ENCODE data around the gene C1QTNF3.
"Not testable (repeated sequence)": the region's sequence is repeated elsewhere in the genome, so short reads cannot be mapped to it uniquely, and the experiment has no call there.

The C1QTNF3 gene

DNA sequence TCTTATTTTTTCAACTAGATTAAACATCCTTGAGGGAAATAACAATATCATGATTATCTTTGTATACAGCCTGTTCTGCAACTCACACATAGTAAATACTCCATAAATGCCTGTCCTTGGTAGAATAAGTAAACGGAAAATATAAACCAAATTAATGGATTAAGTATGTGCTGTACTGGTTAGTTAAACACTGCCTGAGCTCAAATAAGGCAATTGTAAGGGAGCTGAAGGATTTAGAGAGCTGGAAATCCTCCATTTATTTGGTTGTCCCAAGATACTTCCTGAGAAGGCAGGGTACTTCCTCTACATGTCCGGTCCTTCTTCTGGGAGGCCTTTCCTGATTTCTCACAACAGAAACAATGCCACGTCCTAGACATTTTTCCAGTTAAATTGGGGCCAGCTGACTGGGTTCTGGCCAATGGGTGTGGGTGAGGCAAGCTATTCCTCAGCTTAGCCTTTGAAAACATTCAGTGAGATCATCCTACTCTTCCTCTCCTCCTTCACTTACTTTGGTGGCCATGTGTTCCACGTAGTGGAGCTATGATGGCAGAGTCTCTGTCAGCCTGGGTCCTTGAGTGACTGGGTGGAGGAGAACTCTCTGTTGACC lies 8.5 kb upstream of the C1QTNF3 start:
- no peak for DNase-seq (ENCODE audit: low read depth in 2 of 2)

DNA sequence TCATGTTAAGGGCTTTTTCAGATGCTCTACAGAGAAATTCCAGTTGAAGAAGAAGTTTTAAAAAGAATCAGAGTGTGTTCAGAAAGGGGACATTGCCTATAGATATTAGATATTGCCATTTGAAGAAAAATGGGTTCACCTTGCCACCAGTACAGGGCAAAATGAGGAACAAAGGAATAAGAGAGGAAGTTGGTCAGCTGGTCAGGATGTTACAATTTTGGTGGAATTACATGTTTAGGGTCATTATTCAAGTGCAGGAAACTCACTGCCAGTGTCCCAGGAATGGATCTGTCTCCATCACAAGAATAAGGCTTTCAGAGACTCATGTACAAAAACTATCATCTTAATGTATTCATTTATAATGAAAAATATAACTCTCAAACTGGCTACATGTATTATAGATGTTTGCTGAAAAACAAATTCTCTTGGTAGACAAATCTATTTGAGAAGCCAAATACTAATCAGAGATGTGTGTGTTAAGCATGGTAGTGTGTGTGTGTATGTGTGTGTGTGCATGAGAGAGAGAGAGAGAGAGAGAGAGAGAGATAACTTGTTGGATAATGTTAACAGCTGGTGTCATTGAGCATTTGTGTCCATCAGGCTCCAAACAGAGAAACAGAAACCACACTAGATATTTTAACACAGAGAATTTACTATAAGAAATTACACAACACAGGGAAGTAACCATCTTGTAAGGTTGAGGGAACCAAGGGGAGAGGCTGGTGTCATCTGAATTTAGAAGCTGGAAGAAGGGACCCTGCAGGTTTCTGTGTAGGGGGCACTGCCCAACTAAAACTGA lies 5.0 kb upstream of the C1QTNF3 start:
- no peak for DNase-seq (ENCODE audit: low read depth in 2 of 2)

DNA sequence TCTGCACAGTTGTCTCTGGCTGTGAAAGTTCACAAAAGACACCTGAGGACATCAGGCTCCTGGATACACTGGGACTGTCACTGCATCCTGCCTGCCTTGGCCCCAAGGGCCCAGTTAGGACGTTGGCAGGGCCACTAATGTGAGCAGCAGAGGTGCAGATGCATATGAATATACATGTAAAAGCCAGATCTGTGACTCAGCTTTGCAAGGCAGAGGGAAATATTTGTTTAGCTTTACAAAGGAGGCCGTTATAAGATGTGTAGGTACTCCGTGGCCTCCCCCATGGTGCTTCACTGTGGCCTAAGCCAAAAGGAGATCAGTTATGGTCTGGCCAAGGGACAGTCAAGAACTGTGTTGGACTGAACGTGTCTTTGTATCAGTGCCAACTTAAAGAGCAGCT lies 4.1 kb upstream of the C1QTNF3 start:
- DNase-seq (ENCODE audit: low read depth in 2 of 2) = no peak

DNA sequence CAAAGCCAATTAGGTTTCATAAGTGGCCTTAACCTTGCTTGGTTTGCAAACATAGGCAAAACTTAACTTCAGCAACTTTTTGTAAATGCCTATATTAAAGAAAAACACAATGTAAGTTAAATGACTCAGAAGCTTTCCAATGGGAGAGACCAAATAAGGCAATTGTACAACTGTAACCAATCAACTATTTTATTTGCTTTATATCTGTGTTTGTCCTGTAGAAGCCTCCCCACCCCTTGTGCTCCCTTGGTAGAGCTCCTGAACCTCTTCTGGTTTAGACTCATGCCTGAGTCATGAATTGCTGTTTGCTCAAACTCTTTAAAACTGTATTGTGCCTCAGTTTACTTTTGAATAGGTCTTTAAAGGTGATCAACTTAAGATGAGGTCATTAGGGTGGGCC lies 3.0 kb upstream of the C1QTNF3 start:
- DNase-seq (ENCODE audit: low read depth in 2 of 2) = peak; percentile 36 to 42

DNA sequence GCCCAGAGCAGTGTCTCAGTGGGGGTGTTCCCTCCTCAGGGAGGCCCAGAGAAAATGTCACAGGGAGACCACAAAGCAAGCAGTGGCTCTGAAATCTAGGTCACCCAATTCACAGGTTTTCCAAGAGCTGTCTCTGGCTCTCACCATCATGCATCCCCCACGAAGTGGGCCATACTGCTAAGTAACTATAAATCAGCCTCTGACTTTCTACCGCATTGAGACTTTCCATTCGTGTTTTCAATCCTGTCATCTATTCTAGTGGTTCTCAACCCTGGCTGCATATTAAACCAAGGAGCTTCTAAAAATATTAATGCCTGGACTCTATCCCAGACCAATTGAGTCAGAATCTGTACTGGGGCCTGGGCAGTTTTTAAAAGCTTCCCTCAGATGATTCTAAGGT lies 2.0 kb upstream of the C1QTNF3 start:
- DNase-seq (ENCODE audit: low read depth in 2 of 2) = no peak

GRCh38 chr5:34042321-34042720 lies 692 bp downstream of the C1QTNF3 start:
- DNase-seq (ENCODE audit: low read depth in 2 of 2) = no peak

GRCh38 chr5:34041247-34041972 lies 1.6 kb downstream of the C1QTNF3 start:
- DNase-seq (ENCODE audit: low read depth in 2 of 2) = no peak

- DNase-seq (ENCODE audit: low read depth in 2 of 2) = no peak
Observed at GRCh38 chr5:34040472-34040871, 2.5 kb downstream of the C1QTNF3 start.

DNA sequence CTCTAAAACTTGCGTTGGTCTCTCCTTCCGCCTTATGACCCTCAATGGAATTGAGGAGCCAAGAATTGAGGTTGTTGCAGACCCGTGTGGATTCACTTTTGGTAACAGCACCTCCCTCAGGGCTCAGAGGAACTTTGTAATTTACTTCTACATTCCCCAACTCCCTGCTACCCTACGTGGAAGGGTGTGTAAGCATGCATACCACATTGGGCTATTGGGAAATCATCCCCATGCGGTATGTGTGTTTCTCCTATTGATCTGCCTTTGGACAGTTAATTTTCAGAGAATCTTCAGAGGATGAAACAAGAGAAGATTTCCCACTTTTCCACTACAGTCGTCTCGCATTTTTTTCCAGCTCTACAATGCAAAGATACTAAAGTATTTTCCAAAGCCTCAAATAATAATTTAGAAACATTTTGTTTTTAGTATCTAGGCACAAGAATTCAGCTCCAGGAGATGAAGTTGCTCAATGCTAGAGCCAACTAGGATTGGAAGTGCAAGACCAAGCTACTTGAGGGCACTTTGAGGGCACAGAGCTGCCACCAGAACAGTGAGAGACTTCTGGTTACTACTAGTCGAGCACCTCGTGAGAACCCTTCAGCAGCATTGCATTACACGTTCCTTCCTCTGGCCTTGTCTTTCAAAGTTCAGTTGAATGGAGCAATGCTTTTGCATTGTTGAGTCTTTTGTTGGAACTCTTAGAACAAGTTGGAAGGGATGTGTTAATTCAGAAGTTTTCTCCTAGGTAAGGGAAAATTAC lies 3.4 kb downstream of the C1QTNF3 start:
- no peak for DNase-seq (ENCODE audit: low read depth in 2 of 2)

DNA sequence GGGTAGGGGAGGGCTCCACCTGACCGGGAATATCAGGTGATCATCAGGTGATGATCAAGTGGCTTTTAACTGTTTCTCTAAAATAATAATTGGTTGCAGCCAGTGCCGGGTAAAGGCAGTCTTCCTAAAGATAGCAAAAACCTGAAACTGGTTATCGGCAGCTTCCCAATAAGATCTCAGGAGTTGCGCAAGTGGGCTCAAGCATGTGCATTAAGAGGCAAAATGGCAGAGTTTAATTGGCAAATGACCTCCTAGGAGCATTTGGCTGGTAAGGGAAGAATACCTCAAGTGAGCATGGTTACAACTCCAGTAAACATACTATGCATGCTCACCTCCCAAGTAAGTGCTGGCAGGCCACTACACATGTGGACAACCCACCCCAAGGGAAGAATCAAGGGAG lies 4.2 kb downstream of the C1QTNF3 start:
- DNase-seq (ENCODE audit: low read depth in 2 of 2) = no peak

DNA sequence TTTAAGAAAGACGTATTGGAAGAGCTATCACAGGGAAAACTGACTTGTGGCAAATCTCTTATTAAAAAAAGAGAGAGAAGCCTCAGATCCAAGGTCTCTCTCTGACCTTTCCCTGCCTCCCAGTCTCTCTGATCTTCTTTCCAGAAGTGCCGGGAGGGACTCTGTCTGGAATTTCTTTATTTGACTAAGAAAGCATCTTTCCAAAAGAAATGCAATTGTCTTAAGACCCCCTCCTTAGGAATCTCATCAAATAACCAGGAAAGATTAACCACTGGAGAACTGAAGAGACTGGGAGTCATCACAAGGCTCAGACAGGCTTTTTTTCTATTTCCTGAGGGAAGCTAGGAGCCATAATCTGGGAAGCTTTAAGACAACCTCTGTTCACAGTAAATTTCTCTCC lies 4.6 kb downstream of the C1QTNF3 start:
- DNase-seq (ENCODE audit: low read depth in 2 of 2) = no peak

DNA sequence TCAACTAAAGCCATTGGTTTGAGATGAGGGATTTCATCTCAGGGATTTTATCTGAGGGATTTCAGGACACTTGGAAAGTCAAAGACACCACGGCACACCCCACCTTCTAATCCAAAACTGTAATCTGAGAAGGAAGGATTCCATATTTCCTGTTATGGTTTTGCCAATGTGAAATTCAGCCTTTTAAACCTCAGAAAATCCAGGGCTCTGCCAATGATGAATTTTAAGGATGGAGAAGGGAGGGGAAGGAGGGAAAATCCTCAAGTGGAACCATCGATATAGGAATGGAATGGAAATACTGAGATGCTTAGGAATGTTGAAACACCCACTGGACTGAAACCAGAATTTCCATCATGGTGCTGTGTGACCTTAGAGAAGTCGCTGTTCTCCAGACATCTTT lies 5.3 kb downstream of the C1QTNF3 start:
- no peak for DNase-seq (ENCODE audit: low read depth in 2 of 2)

DNA sequence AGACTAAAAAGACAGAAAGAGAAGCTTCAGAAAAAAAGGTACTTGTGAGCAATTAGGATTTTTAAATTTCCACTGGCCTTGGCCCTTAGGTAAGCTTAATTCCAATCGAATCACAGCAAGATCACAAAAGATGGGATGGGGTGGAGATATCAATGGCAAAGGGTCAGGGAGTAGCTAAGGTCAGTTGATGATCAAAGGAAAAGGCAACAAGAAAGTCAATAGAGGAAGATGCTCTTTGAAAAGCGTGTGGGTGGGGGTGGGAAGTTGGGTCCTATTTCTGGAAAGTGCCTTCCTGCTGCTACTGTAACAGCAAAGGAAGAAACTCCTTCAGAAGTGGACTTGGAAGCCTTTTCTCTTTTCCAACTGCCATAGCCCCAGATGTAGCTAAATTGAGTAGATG lies 7.3 kb downstream of the C1QTNF3 start:
- DNase-seq (ENCODE audit: low read depth in 2 of 2) = no peak

DNA sequence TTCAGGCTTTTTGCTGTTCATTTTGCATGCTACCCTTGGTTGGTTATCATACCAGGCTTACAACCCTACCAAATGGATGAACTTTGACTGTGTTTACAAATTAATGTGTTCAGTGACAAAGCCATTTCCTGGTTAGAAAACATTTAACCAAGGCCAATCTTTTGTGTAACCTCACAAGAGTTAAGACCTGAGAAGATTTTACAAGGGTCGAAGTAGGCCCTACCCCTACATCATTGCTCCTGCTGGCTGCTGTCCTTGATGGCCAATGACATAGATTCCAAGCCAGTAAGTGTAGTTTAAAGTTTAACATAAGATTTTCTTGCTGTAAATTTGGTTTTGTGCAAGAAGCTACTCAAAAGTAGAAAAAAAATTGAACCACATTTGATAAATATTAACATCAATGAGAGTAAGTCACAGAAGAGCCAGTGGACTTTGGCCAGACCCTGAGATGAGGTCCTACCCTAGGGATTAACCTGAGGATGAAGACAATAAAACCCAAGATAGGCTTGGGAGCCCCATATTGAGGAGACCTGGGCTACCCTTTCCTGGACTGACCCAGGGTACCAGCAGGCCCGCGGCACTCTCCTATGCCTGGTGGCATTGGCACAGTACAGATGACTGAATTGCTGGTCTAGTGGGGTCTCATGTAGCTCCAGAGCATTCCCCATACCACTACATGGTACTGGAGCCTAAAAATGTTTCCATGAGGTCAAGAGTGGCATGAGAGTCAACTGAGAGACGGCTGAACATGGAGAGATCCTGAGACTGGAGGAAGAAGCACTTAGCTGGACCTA lies 8.3 kb downstream of the C1QTNF3 start:
- DNase-seq (ENCODE audit: low read depth in 2 of 2) = no peak

GRCh38 chr5:34031966-34032365 lies 11.0 kb downstream of the C1QTNF3 start:
- DNase-seq (ENCODE audit: low read depth in 2 of 2) = no peak

- DNase-seq (ENCODE audit: low read depth in 2 of 2) = no peak
Observed at GRCh38 chr5:34031117-34031516, 11.9 kb downstream of the C1QTNF3 start.

DNA sequence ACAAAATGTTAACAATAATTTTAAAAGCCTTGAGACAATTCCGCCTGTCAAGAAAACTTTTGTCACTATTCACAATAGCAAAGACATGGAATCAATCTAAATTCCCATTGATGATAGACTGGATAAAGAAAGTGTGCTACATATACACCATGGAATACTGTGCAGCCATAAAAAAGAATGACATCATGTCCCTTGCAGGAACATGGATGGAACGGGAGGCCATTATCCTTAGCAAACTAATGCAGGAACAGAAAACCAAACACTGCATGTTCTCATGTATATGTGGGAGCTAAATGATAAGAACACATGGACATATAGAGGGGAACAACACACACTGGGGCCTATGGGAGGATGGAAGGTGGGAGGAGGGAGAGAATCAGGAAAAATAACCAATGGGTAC lies 12.4 kb downstream of the C1QTNF3 start:
- not testable (repeated sequence) for DNase-seq (ENCODE audit: low read depth in 2 of 2)

- DNase-seq (ENCODE audit: low read depth in 2 of 2) = no peak
Observed at GRCh38 chr5:34030048-34030447, 13.0 kb downstream of the C1QTNF3 start.

- DNase-seq (ENCODE audit: low read depth in 2 of 2) = no peak
Observed at GRCh38 chr5:34028349-34028748, 14.7 kb downstream of the C1QTNF3 start.

- DNase-seq (ENCODE audit: low read depth in 2 of 2) = no peak
Observed at GRCh38 chr5:34026089-34026761, 16.8 kb downstream of the C1QTNF3 start.

Measured in fibroblast of skin of left quadriceps (primary cell).